Measurements from ENCODE around the gene NAA40.
"Not testable (repeated sequence)": the region's sequence is repeated elsewhere in the genome, so short reads cannot be mapped to it uniquely, and the experiment has no call there.

NAA40 gene

GRCh38 chr11:63939397-63939891 lies 642 bp downstream of the NAA40 start:
- H3K4me1 Mint-ChIP-seq (ENCODE audit: low read depth): peaks cover 44% of the 10 kb centered on the region
- H3K27me3 Mint-ChIP-seq: peaks cover 8% of the 10 kb centered on the region
- intact Hi-C loops (cut with micrococcal nuclease): loop anchor here (2.0 kb wide), 1 partner anchor 101 kb away; the partner anchor contains the start of gene MARK2

GRCh38 chr11:63940786-63941185 lies 2.0 kb downstream of the NAA40 start:
- intact Hi-C loops (cut with micrococcal nuclease): loop anchor here (10.0 kb wide), 1 partner anchor 66 kb away; no protein-coding TSS in a partner anchor
- Mint-ChIP-seq H3K36me3 (ENCODE audit: low read depth) (peaks cover 8% of the 10 kb centered on the region), H3K4me1 (ENCODE audit: low read depth) (peaks cover 53% of the 10 kb centered on the region), H3K27me3 (peaks cover 8% of the 10 kb centered on the region), H3K4me3 (peak overlapping the region; percentile 34), H3K27ac (peak overlapping the region; percentile 83), H3K9me3 (no peaks in the 10 kb centered on the region)

More at GRCh38 chr11:63939397-63939891, 642 bp downstream of the NAA40 start:
- H3K36me3 Mint-ChIP-seq (ENCODE audit: low read depth): peaks cover 8% of the 10 kb centered on the region
- peak overlapping the region; percentile 77 for H3K27ac Mint-ChIP-seq
- H3K4me3 Mint-ChIP-seq: peak overlapping the region; percentile 86
- H3K9me3 Mint-ChIP-seq: no peaks in the 10 kb centered on the region

GRCh38 chr11:63941901-63942300 lies 3.1 kb downstream of the NAA40 start:
- Mint-ChIP-seq H3K27me3 (peaks cover 8% of the 10 kb centered on the region), H3K27ac (peak overlapping the region; percentile 83), H3K4me3 (no peak overlapping the region), H3K9me3 (no peaks in the 10 kb centered on the region), H3K4me1 (ENCODE audit: low read depth) (peaks cover 55% of the 10 kb centered on the region), H3K36me3 (ENCODE audit: low read depth) (peaks cover 19% of the 10 kb centered on the region)
- intact Hi-C loops (cut with micrococcal nuclease): loop anchor here (10.0 kb wide), 1 partner anchor 67 kb away; no protein-coding TSS in a partner anchor

- Mint-ChIP-seq H3K27ac (no peak overlapping the region), H3K4me3 (no peak overlapping the region), H3K36me3 (ENCODE audit: low read depth) (peaks cover 28% of the 10 kb centered on the region), H3K9me3 (no peaks in the 10 kb centered on the region), H3K27me3 (peaks cover 6% of the 10 kb centered on the region), H3K4me1 (ENCODE audit: low read depth) (peaks cover 55% of the 10 kb centered on the region)
- intact Hi-C loops (cut with micrococcal nuclease): loop anchor here (10.0 kb wide), 1 partner anchor 68 kb away; no protein-coding TSS in a partner anchor
Measured at GRCh38 chr11:63942803-63943202, 4.0 kb downstream of the NAA40 start.

- intact Hi-C loops (cut with micrococcal nuclease): loop anchor here (1.0 to 10.0 kb wide), 2 partner anchors 70 to 108 kb away; no protein-coding TSS in a partner anchor
Measured at GRCh38 chr11:63944987-63945386, 6.2 kb downstream of the NAA40 start.

GRCh38 chr11:63945477-63946163 lies 6.8 kb downstream of the NAA40 start:
- no peaks in the 10 kb centered on the region for H3K9me3 Mint-ChIP-seq
- peaks cover 34% of the 10 kb centered on the region for H3K4me1 Mint-ChIP-seq (ENCODE audit: low read depth)
- H3K27ac Mint-ChIP-seq: no peak overlapping the region
- H3K27me3 Mint-ChIP-seq: no peaks in the 10 kb centered on the region
- intact Hi-C loops (cut with micrococcal nuclease): loop anchor here (1.0 to 10.0 kb wide), 3 partner anchors 71 to 179 kb away; no protein-coding TSS in a partner anchor
- peaks cover 37% of the 10 kb centered on the region for H3K36me3 Mint-ChIP-seq (ENCODE audit: low read depth)
- no peak overlapping the region for H3K4me3 Mint-ChIP-seq

More at GRCh38 chr11:63944987-63945386, 6.2 kb downstream of the NAA40 start:
- Mint-ChIP-seq H3K36me3 (ENCODE audit: low read depth) (peaks cover 30% of the 10 kb centered on the region), H3K4me3 (no peak overlapping the region), H3K9me3 (no peaks in the 10 kb centered on the region), H3K27me3 (no peaks in the 10 kb centered on the region), H3K4me1 (ENCODE audit: low read depth) (peaks cover 40% of the 10 kb centered on the region), H3K27ac (no peak overlapping the region)

GRCh38 chr11:63951779-63952536 lies 13.2 kb downstream of the NAA40 start:
- no peak overlapping the region for H3K4me3 Mint-ChIP-seq
- H3K4me1 Mint-ChIP-seq (ENCODE audit: low read depth): no peaks in the 10 kb centered on the region
- intact Hi-C loops (cut with micrococcal nuclease): no loop called here
- H3K36me3 Mint-ChIP-seq (ENCODE audit: low read depth): peaks cover 80% of the 10 kb centered on the region
- no peak overlapping the region for H3K27ac Mint-ChIP-seq
- no peaks in the 10 kb centered on the region for H3K9me3 Mint-ChIP-seq
- H3K27me3 Mint-ChIP-seq: no peaks in the 10 kb centered on the region

GRCh38 chr11:63952570-63952969 lies 13.8 kb downstream of the NAA40 start:
- no peaks in the 10 kb centered on the region for H3K27me3 Mint-ChIP-seq
- intact Hi-C loops (cut with micrococcal nuclease): no loop called here
- no peak overlapping the region for H3K4me3 Mint-ChIP-seq
- peaks cover 74% of the 10 kb centered on the region for H3K36me3 Mint-ChIP-seq (ENCODE audit: low read depth)
- H3K27ac Mint-ChIP-seq: no peak overlapping the region
- no peaks in the 10 kb centered on the region for H3K9me3 Mint-ChIP-seq
- no peaks in the 10 kb centered on the region for H3K4me1 Mint-ChIP-seq (ENCODE audit: low read depth)

GRCh38 chr11:63958008-63958407 lies 19.2 kb downstream of the NAA40 start:
- H3K4me3 Mint-ChIP-seq: no peak overlapping the region
- H3K4me1 Mint-ChIP-seq (ENCODE audit: low read depth): no peaks in the 10 kb centered on the region
- H3K27me3 Mint-ChIP-seq: peaks cover 6% of the 10 kb centered on the region
- H3K27ac Mint-ChIP-seq: no peak overlapping the region
- H3K36me3 Mint-ChIP-seq (ENCODE audit: low read depth): peaks cover 44% of the 10 kb centered on the region
- intact Hi-C loops (cut with micrococcal nuclease): no loop called here
- H3K9me3 Mint-ChIP-seq: no peaks in the 10 kb centered on the region

- Mint-ChIP-seq H3K36me3 (ENCODE audit: low read depth) (peaks cover 6% of the 10 kb centered on the region), H3K9me3 (no peaks in the 10 kb centered on the region), H3K27ac (no peak overlapping the region), H3K27me3 (peaks cover 6% of the 10 kb centered on the region), H3K4me1 (ENCODE audit: low read depth) (no peaks in the 10 kb centered on the region), H3K4me3 (no peak overlapping the region)
- intact Hi-C loops (cut with micrococcal nuclease): no loop called here
Measured at GRCh38 chr11:63961608-63962412, 23.0 kb downstream of the NAA40 start.

GRCh38 chr11:63963895-63964294 lies 25.1 kb downstream of the NAA40 start:
- H3K36me3 Mint-ChIP-seq (ENCODE audit: low read depth); H3K4me1 Mint-ChIP-seq (ENCODE audit: low read depth); H3K4me3 Mint-ChIP-seq; intact Hi-C loops (cut with micrococcal nuclease); H3K9me3 Mint-ChIP-seq; H3K27ac Mint-ChIP-seq; H3K27me3 Mint-ChIP-seq: not testable (repeated sequence)

GRCh38 chr11:63966444-63966843 lies 27.6 kb downstream of the NAA40 start:
- Mint-ChIP-seq H3K27ac (no peak overlapping the region), H3K9me3 (no peaks in the 10 kb centered on the region), H3K4me3 (no peak overlapping the region), H3K36me3 (ENCODE audit: low read depth) (no peaks in the 10 kb centered on the region), H3K27me3 (peaks cover 7% of the 10 kb centered on the region), H3K4me1 (ENCODE audit: low read depth) (peaks cover 8% of the 10 kb centered on the region)
- intact Hi-C loops (cut with micrococcal nuclease): no loop called here

GRCh38 chr11:63969461-63969860 lies 30.7 kb downstream of the NAA40 start:
- Mint-ChIP-seq H3K9me3 (no peaks in the 10 kb centered on the region), H3K4me3 (no peak overlapping the region), H3K27me3 (peaks cover 3% of the 10 kb centered on the region), H3K4me1 (ENCODE audit: low read depth) (peaks cover 18% of the 10 kb centered on the region), H3K36me3 (ENCODE audit: low read depth) (peaks cover 3% of the 10 kb centered on the region), H3K27ac (no peak overlapping the region)
- intact Hi-C loops (cut with micrococcal nuclease): no loop called here

Data from dendritic cell treated with granulocyte-macrophage colony-stimulating factor and Interleukin-4, amounts not matched to agents 40 ng/mL and 50 ng/mL, for 4 days (primary cell).